Mesenchymal stem cell (in vitro differentiated cells and primary cell): ENCODE data around the gene RHBDL3.
A peak's percentile ranks its signal among the peaks of the same experiment; 100 is the strongest.

Experiments used
- DNase-seq: peaks from one replicate; pipeline ENCODE4 v3.0.0-alpha.2; 2013
- H2AFZ ChIP-seq: one replicate; pipeline ENCODE4 v1.6.1; 2013; ENCODE audit warnings: low read depth, mild to moderate bottlenecking, control low read depth, inconsistent platforms, low read length, moderate library complexity
- H2AK5ac ChIP-seq: 2 replicates; pipeline ENCODE4 v1.6.1; 2013; ENCODE audit warnings: low read length, moderate library complexity, mild to moderate bottlenecking, inconsistent platforms; ENCODE audit not compliant: severe bottlenecking
- H2BK120ac ChIP-seq: one replicate; pipeline ENCODE4 v1.6.1; 2013; ENCODE audit warnings: low read depth, mild to moderate bottlenecking, inconsistent platforms, low read length, moderate library complexity
- H2BK12ac ChIP-seq, 2 experiments: one replicate each; pipeline ENCODE4 v1.6.1; 2013; ENCODE audit warnings: inconsistent platforms in 2 of 2, low read length in 2 of 2, mild to moderate bottlenecking in 2 of 2, moderate library complexity in 2 of 2, control low read depth in 1 of 2
- H2BK15ac ChIP-seq: one replicate; pipeline ENCODE4 v1.6.1; 2013; ENCODE audit warnings: mild to moderate bottlenecking, low read depth, inconsistent platforms; ENCODE audit not compliant: poor library complexity, severe bottlenecking
- H2BK5ac ChIP-seq: 2 replicates; pipeline ENCODE4 v1.6.1; 2013; ENCODE audit warnings: low read depth, mild to moderate bottlenecking, low read length, control low read depth, inconsistent platforms; ENCODE audit not compliant: poor library complexity, severe bottlenecking
- H3K14ac ChIP-seq, 2 experiments: one replicate each; pipeline ENCODE4 v1.6.1; 2013; ENCODE audit warnings: inconsistent platforms in 2 of 2, low read length in 2 of 2, control low read depth in 1 of 2, mild to moderate bottlenecking in 1 of 2, moderate library complexity in 1 of 2
- H3K18ac ChIP-seq, 2 experiments: one replicate each; pipeline ENCODE4 v1.6.1; 2013; ENCODE audit warnings: inconsistent platforms in 2 of 2, low read length in 2 of 2, control low read depth in 1 of 2, low read depth in 1 of 2, mild to moderate bottlenecking in 1 of 2
- H3K23ac ChIP-seq, 2 experiments: one replicate each; pipeline ENCODE4 v1.6.1; 2013; ENCODE audit warnings: inconsistent platforms in 2 of 2, low read length in 2 of 2, mild to moderate bottlenecking in 2 of 2, moderate library complexity in 2 of 2, control low read depth in 1 of 2
- H3K27ac ChIP-seq: 2 replicates; pipeline ENCODE4 v1.5.1; 2013; ENCODE audit warnings: mild to moderate bottlenecking, moderate library complexity, low read length, control low read depth, inconsistent platforms; ENCODE audit not compliant: poor library complexity, severe bottlenecking
- H3K27me3 ChIP-seq, 2 experiments: 2 replicates each; pipeline versions ENCODE4 v1.6.1 to v1.7.0; 2013; ENCODE audit warnings: low read length in 2 of 2, mild to moderate bottlenecking in 2 of 2, moderate library complexity in 2 of 2, control low read depth in 1 of 2, inconsistent platforms in 1 of 2; ENCODE audit not compliant: control insufficient read depth in 1 of 2, insufficient read depth in 1 of 2
- H3K36me3 ChIP-seq, 2 experiments: 2 replicates each; pipeline versions ENCODE4 v1.6.1 to v1.7.0; 2013; ENCODE audit warnings: low read length in 2 of 2, control low read depth in 1 of 2, inconsistent platforms in 1 of 2, low read depth in 1 of 2, mild to moderate bottlenecking in 1 of 2; ENCODE audit not compliant: insufficient read depth in 2 of 2, control insufficient read depth in 1 of 2
- H3K4ac ChIP-seq, 2 experiments: one replicate each; pipeline ENCODE4 v1.6.1; 2013; ENCODE audit warnings: inconsistent platforms in 2 of 2, low read length in 2 of 2, mild to moderate bottlenecking in 2 of 2, moderate library complexity in 2 of 2, control low read depth in 1 of 2, low read depth in 1 of 2
- H3K4me1 ChIP-seq: 2 replicates; pipeline ENCODE4 v1.6.1; 2013; ENCODE audit warnings: low read depth, low read length, control low read depth; ENCODE audit not compliant: control insufficient read depth, insufficient read depth
- H3K4me2 ChIP-seq: 2 replicates; pipeline ENCODE4 v1.6.1; 2013; ENCODE audit warnings: low read length, mild to moderate bottlenecking, inconsistent platforms; ENCODE audit not compliant: poor library complexity, severe bottlenecking
- H3K4me3 ChIP-seq, 2 experiments: 2 replicates each; pipeline versions ENCODE4 v1.5.1 to v1.7.0; 2013; ENCODE audit warnings: low read length in 2 of 2, mild to moderate bottlenecking in 2 of 2, control low read depth in 1 of 2, low read depth in 1 of 2; ENCODE audit not compliant: insufficient read depth in 1 of 2
- H3K79me1 ChIP-seq: replicated peaks from 2 replicates; pipeline ENCODE4 v1.6.1; 2013; ENCODE audit warnings: mild to moderate bottlenecking, control low read depth, low read length, inconsistent platforms; ENCODE audit not compliant: poor library complexity, severe bottlenecking
- H3K9ac ChIP-seq: 2 replicates; pipeline ENCODE4 v1.7.0; 2013; ENCODE audit warnings: mild to moderate bottlenecking, low read length, moderate library complexity
- H3K9me3 ChIP-seq: 2 replicates; pipeline ENCODE4 v1.7.0; 2013; ENCODE audit warnings: mild to moderate bottlenecking, low read length; ENCODE audit not compliant: control insufficient read depth
- H4K8ac ChIP-seq: one replicate; pipeline ENCODE4 v1.6.1; 2013; ENCODE audit warnings: inconsistent platforms, mild to moderate bottlenecking, low read length, moderate library complexity
- H4K91ac ChIP-seq: one replicate; pipeline ENCODE4 v1.6.1; 2013; ENCODE audit warnings: mild to moderate bottlenecking, low read length, inconsistent platforms
- WGBS: methylation state at CpG from one replicate; pipeline ENCODE4 v1.1.7; 2013; ENCODE audit warnings: mixed read lengths; 5-methylcytosine and 5-hydroxymethylcytosine counted together

RHBDL3 gene

GRCh38 chr17:32302860-32303649 is 37.4 kb downstream of the RHBDL3 start:
- H2BK5ac ChIP-seq: no peak overlapping the region
- H4K91ac ChIP-seq: no peak overlapping the region
- no peak overlapping the region for H3K27ac ChIP-seq
- H2BK15ac ChIP-seq: no peak overlapping the region
- no peak overlapping the region for H3K4me3 ChIP-seq
- peaks cover 4% of the 10 kb centered on the region for H3K4me1 ChIP-seq
- 60% methylated on average over 10 of the region's 10 CpGs for WGBS
- H4K8ac ChIP-seq: peak overlapping the region; percentile 13
- H2BK120ac ChIP-seq: no peak overlapping the region
- DNase-seq: no peak
- no peaks in the 10 kb centered on the region for H3K9me3 ChIP-seq
- no peak overlapping the region for H2AK5ac ChIP-seq
- H2BK12ac ChIP-seq: no peak overlapping the region
- no peaks in the 10 kb centered on the region for H3K79me1 ChIP-seq
- no peak overlapping the region for H3K14ac ChIP-seq
- no peak overlapping the region for H3K9ac ChIP-seq
- no peak overlapping the region for H3K18ac ChIP-seq
- H3K4ac ChIP-seq: no peak overlapping the region
- no peak overlapping the region for H2AFZ ChIP-seq
- no peak overlapping the region for H3K23ac ChIP-seq
- no peaks in the 10 kb centered on the region for H3K36me3 ChIP-seq
- peaks cover 40 to 59% of the 10 kb centered on the region in 2 experiments for H3K27me3 ChIP-seq
- no peak overlapping the region for H3K4me2 ChIP-seq

- 17% methylated on average over 2 of the region's 2 CpGs for WGBS
- Histone ChIP-seq H3K9me3 (no peaks in the 10 kb centered on the region), H4K91ac (no peak overlapping the region), H3K36me3 (no peaks in the 10 kb centered on the region), H2BK12ac (no peak overlapping the region), H3K4me2 (no peak overlapping the region), H3K4me1 (no peaks in the 10 kb centered on the region), H3K4ac (no peak overlapping the region), H2AK5ac (no peak overlapping the region), H3K23ac (no peak overlapping the region), H3K27me3 (peaks cover 46 to 59% of the 10 kb centered on the region in 2 experiments), H3K79me1 (no peaks in the 10 kb centered on the region), H3K9ac (no peak overlapping the region), H2BK5ac (no peak overlapping the region), H3K14ac (no peak overlapping the region), H2AFZ (no peak overlapping the region), H3K18ac (no peak overlapping the region), H4K8ac (no peak overlapping the region), H2BK15ac (no peak overlapping the region), H3K27ac (no peak overlapping the region), H3K4me3 (no peak overlapping the region), H2BK120ac (no peak overlapping the region)
- DNase-seq: no peak
These were observed 38.2 kb downstream of the RHBDL3 start for GRCh38 chr17:32303781-32304288.

- H3K9me3 ChIP-seq: no peaks in the 10 kb centered on the region
- H3K36me3 ChIP-seq: no peaks in the 10 kb centered on the region
- H4K91ac ChIP-seq: no peak overlapping the region
- H3K4me2 ChIP-seq: no peak overlapping the region
- H2BK15ac ChIP-seq: no peak overlapping the region
- H2AFZ ChIP-seq: no peak overlapping the region
- H2BK120ac ChIP-seq: no peak overlapping the region
- no peak for DNase-seq
- WGBS: 78% methylated on average over 9 of the region's 9 CpGs
- H2BK12ac ChIP-seq: no peak overlapping the region
- H3K23ac ChIP-seq: no peak overlapping the region
- H3K9ac ChIP-seq: no peak overlapping the region
- H4K8ac ChIP-seq: no peak overlapping the region
- no peaks in the 10 kb centered on the region for H3K4me1 ChIP-seq
- H3K79me1 ChIP-seq: no peaks in the 10 kb centered on the region
- no peak overlapping the region for H3K18ac ChIP-seq
- no peak overlapping the region for H3K27ac ChIP-seq
- H3K14ac ChIP-seq: no peak overlapping the region
- peaks cover 39 to 48% of the 10 kb centered on the region in 2 experiments for H3K27me3 ChIP-seq
- no peak overlapping the region for H3K4ac ChIP-seq
- no peak overlapping the region for H2AK5ac ChIP-seq
- H2BK5ac ChIP-seq: no peak overlapping the region
- no peak overlapping the region for H3K4me3 ChIP-seq
These were observed 39.4 kb downstream of the RHBDL3 start for GRCh38 chr17:32305049-32305448.

GRCh38 chr17:32307658-32308057 is 42.0 kb downstream of the RHBDL3 start:
- WGBS: 63% methylated on average over 1 of the region's 4 CpGs
- no peak overlapping the region for H2AFZ ChIP-seq
- H3K23ac ChIP-seq: no peak overlapping the region
- H2BK15ac ChIP-seq: no peak overlapping the region
- no peak overlapping the region for H3K18ac ChIP-seq
- H2BK5ac ChIP-seq: no peak overlapping the region
- no peaks in the 10 kb centered on the region for H3K36me3 ChIP-seq
- H3K27ac ChIP-seq: no peak overlapping the region
- H3K27me3 ChIP-seq: peaks cover 40 to 47% of the 10 kb centered on the region in 2 experiments
- no peak overlapping the region for H3K14ac ChIP-seq
- no peak overlapping the region for H2BK120ac ChIP-seq
- no peak overlapping the region for H2AK5ac ChIP-seq
- no peak overlapping the region for H3K4me2 ChIP-seq
- no peaks in the 10 kb centered on the region for H3K79me1 ChIP-seq
- DNase-seq: no peak
- H3K9ac ChIP-seq: no peak overlapping the region
- H3K9me3 ChIP-seq: no peaks in the 10 kb centered on the region
- H4K8ac ChIP-seq: no peak overlapping the region
- H4K91ac ChIP-seq: no peak overlapping the region
- no peak overlapping the region for H2BK12ac ChIP-seq
- H3K4me3 ChIP-seq: no peak overlapping the region
- H3K4me1 ChIP-seq: peaks cover 2% of the 10 kb centered on the region
- no peak overlapping the region for H3K4ac ChIP-seq
